AG04449 (cell line): ENCODE results near the gene OR2T4.

ENCODE experiments used
- CTCF ChIA-PET: fragments of 350-600 bp; formaldehyde crosslinking; extraction: SDS; loops from one replicate; lab custom pipeline; 2021; ENCODE audit warnings: antibody characterized with exemption; lab: Yijun Ruan, JAX
- POLR2A ChIA-PET: fragments of 400-600, 350-600 bp; formaldehyde crosslinking; extraction: SDS; loops from one replicate; lab custom pipeline; 2020; ENCODE audit warnings: antibody characterized with exemption, inconsistent platforms; lab: Yijun Ruan, JAX
- DNase-seq: peaks from one replicate; pipeline ENCODE4 v3.0.0-alpha.2; 2010; ENCODE audit warnings: low read depth, low spot score
- H3K4me3 ChIP-seq: 2 replicates; pipeline ENCODE4 v1.5.1; 2011; ENCODE audit warnings: low read depth, mild to moderate bottlenecking, control low read depth, low read length
- TF ChIP-seq, protein P1 (sequence below): IDR thresholded peaks from one replicate; pipeline ENCODE4 v1.5.1; 2011; ENCODE audit warnings: mild to moderate bottlenecking, moderate library complexity, low read length, control low read depth, inconsistent platforms; ENCODE audit not compliant: insufficient read depth; ENCODE audit errors: missing control alignments

Gene OR2T4

DNA sequence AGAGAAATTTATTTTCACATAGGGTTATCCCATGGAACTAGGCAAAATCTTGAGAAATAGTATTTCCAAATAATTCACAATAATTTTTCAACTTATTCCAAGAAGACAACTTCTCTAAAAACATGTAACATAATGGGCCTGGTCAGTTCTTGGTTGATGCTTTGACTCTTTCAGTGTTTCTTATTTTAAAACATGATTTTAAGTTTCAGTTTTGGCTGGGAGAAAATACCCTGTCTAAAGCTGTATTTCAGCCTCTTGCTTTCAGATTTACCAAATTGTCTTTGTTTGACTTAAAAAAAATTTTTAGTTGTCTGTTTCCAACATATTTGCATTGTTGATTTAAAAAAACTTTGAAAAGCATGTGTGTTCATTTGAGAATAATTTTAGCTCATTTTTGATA, 5.1 kb downstream of the OR2T4 start:
- no peak for DNase-seq
- ChIA-PET CTCF (no interaction called here), POLR2A (no interaction called here)
- TF ChIP-seq, protein P1, sequence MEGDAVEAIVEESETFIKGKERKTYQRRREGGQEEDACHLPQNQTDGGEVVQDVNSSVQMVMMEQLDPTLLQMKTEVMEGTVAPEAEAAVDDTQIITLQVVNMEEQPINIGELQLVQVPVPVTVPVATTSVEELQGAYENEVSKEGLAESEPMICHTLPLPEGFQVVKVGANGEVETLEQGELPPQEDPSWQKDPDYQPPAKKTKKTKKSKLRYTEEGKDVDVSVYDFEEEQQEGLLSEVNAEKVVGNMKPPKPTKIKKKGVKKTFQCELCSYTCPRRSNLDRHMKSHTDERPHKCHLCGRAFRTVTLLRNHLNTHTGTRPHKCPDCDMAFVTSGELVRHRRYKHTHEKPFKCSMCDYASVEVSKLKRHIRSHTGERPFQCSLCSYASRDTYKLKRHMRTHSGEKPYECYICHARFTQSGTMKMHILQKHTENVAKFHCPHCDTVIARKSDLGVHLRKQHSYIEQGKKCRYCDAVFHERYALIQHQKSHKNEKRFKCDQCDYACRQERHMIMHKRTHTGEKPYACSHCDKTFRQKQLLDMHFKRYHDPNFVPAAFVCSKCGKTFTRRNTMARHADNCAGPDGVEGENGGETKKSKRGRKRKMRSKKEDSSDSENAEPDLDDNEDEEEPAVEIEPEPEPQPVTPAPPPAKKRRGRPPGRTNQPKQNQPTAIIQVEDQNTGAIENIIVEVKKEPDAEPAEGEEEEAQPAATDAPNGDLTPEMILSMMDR = no peak
- no peak overlapping the region for H3K4me3 ChIP-seq

DNA sequence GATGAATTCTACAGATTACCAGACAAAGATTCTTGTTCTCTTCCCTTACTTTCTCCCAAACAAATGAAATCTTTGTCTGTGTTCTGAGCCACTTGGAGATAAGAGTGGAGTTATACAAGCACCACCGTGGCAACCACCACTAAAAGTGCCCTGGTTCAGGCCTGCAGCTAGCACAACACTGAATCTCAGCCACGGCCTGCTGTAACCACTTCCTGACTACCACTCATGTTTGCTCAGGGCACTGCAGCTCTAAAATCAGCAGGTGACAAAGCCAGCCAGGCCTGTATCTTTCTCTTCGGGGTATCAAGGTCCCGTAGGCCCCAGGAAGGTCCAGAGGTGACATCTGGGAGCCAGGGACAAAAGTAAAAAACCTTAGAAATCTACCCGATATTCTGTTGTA, 10.9 kb downstream of the OR2T4 start:
- H3K4me3 ChIP-seq = no peak overlapping the region
- CTCF ChIA-PET = no interaction called here
- TF ChIP-seq, protein P1 = no peak
- POLR2A ChIA-PET = no interaction called here
- no peak for DNase-seq

DNA sequence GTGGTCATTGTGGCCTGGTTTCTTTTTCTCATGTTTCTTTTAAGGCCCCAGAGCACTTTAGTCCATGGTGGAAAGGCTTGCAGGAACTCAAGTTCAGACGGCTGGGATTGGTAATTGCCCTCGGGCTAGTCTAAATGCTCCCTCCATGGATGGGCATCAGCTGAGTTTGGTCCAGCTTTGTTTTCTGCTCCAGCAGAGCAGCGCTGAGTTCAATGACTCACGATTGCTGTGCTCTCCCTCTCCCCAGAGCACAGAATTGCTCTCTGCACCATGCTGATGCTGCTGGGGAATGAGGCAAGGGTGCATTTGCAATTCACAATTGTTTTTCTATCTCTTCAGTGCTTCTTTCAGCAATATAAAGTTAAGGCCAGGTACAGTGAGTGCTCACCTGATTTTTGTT, 12.3 kb downstream of the OR2T4 start:
- TF ChIP-seq, protein P1 = no peak
- POLR2A ChIA-PET = no interaction called here
- CTCF ChIA-PET = no interaction called here
- H3K4me3 ChIP-seq = no peak overlapping the region
- no peak for DNase-seq

DNA sequence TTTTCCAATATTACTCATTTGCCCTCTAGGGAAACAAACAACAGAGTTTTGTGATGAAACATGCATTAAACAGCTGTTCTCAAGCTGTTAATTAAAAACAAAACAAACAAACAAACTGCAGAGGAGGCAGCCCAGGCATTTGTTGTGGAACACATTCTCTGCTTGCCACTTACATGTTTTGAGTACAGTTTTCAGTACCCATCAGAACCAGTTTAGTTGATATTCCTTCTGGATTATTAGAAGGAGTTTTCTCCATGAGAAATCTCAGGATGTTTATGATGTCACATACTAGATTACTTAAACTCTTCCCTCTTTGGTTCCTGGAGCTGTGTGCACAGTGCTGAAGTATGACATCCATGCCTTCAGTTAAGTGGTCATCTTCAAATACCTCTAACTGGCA, 14.0 kb downstream of the OR2T4 start, which contains the start of gene OR2T6:
Gene OR2T6, plus strand, starts transcription at position 301 of the 400 bp plus-strand sequence. CDS start 11,863 bp downstream, outside the sequence.
- DNase-seq = no peak
- H3K4me3 ChIP-seq = no peak within 1 kb of the TSS
- ChIA-PET CTCF (no interaction called here), POLR2A (no interaction called here)
- TF ChIP-seq, protein P1 = no peak

DNA sequence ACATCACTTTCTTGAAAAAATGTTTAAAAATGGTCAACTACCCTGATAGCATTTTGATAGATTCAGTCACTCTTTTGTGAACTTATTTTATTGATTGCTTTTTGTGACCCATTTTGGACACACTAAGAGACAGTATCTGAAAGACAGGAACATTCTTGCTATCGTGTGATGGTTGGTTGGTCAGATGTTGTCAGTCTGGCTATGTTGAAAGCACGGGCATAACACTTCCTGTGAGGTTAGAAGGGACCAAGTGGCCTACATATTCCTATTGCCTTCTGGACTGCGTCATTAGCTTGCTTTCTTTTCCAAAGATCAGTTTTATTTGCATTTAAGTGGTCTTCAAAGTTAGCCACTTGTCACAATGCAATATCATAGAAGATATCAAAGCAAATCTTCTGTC, 15.5 kb downstream of the OR2T4 start:
- TF ChIP-seq, protein P1 = no peak
- no peak for DNase-seq
- no peak overlapping the region for H3K4me3 ChIP-seq
- ChIA-PET POLR2A (no interaction called here), CTCF (no interaction called here)

DNA sequence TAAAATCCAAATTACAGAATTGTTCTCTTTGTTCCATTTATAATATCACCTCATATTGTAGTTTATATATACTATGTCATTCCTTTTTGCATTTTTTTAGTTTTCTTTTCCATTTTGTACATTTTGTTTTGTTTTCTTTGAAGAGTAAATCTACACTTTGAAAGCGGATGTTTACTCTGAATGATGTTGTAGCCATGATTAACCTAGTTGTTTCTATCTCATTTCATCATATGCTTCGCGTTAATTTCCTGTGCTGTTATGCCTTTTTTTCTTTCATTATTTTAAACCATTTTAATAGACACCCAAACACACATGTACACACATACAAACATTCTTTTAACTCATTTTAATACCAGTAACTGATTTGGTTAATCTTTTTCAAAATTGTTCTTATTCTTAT, 19.4 kb downstream of the OR2T4 start:
- POLR2A ChIA-PET = no interaction called here
- no peak for DNase-seq
- TF ChIP-seq, protein P1 = no peak
- CTCF ChIA-PET = no interaction called here
- no peak overlapping the region for H3K4me3 ChIP-seq
